ENCODE results near the gene BAHD1.

The BAHD1 gene

DNA sequence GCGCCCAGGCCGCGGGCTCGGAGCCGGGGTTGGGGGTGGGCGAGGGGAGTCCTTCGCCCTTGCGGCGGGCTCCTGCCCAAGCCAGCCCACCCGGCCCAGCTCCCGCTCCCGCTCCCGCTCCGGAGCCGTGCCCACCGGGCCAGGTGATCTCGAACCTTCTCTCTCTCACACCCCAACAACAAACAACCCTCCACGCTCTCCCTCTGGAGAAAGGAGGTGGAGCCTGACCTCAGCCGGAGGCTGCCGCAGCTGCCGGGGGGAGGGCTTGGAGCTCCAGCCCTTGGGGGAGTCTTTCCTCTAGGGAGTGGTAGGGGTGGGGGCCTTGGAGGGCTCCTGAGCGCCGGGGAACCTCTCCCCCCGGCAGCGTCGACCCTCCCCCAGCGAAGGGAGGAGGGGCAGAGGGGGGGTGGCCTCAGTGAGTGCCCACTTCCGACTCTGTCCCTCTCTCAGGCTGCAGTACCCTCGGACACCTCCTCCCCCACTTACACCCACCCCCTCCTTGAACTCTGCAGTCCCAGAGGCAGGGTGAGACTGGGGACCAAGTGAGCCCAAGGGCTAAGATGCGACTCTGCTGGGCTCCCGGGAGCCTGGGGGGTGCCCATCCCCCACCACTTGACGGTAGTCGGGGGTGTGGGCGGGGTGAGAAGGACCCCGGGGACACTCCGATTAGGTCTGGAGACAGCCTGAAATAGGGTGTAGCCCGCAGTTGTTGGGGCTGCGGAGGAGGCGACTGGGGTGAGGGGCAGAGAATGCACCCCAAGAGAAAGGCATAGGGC lies 4.4 kb upstream of the BAHD1 start:
- peak overlapping the region; percentile 23 for H3K4me3 ChIP-seq (ENCODE audit: low read depth, low read length)

DNA sequence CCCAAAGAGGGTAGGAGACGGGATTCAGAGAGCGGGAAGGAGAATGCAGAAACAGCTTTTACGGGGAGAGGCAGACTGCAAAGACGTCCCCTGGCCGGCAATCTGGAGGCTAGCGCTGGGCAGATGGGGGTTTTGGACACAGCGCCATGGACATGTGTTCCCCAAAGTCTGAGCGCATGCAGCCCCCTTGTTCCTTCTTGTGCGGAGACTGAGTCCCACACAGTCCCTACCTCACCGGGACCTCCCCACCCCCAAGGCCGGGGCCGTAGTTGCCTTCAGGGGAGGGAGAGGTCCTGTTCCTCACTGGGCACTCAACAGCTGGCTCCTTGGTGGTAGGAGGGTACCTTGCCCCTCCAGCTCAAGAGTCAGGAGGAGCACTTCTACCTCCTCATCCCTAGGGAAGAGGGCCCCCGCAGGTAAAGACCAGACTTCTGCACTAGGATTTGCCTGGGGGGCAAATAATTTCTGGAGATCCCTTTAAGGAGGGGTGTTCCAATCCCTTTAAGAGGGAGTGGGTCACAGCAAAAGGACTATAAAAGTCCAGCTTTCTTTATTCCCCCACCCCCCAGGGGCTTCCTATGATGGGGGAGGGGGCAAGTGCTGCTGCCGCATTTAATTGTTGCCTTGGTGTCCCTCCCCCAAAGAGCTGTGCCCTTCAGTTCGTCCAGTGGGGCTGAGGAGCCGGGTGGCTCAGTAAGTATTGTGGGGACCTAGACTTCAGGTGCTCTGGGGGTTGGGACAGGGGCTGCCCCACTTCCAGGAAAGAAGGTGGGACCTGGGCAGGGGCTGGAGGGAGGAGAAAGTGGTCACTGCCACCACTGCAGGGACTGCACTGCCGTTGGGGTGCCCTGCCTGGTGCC lies 3.6 kb upstream of the BAHD1 start:
- TF ChIP-seq, protein P1, sequence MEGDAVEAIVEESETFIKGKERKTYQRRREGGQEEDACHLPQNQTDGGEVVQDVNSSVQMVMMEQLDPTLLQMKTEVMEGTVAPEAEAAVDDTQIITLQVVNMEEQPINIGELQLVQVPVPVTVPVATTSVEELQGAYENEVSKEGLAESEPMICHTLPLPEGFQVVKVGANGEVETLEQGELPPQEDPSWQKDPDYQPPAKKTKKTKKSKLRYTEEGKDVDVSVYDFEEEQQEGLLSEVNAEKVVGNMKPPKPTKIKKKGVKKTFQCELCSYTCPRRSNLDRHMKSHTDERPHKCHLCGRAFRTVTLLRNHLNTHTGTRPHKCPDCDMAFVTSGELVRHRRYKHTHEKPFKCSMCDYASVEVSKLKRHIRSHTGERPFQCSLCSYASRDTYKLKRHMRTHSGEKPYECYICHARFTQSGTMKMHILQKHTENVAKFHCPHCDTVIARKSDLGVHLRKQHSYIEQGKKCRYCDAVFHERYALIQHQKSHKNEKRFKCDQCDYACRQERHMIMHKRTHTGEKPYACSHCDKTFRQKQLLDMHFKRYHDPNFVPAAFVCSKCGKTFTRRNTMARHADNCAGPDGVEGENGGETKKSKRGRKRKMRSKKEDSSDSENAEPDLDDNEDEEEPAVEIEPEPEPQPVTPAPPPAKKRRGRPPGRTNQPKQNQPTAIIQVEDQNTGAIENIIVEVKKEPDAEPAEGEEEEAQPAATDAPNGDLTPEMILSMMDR (IDR thresholded peaks at IDR 0.05; ENCODE audit: low read depth, low read length) = no peak
- no peak overlapping the region for H3K4me3 ChIP-seq (ENCODE audit: low read depth, low read length)

More for the DNA sequence above, 4.4 kb upstream of the BAHD1 start:
- TF ChIP-seq, protein P1 (IDR thresholded peaks at IDR 0.05; ENCODE audit: low read depth, low read length) = no peak

DNA sequence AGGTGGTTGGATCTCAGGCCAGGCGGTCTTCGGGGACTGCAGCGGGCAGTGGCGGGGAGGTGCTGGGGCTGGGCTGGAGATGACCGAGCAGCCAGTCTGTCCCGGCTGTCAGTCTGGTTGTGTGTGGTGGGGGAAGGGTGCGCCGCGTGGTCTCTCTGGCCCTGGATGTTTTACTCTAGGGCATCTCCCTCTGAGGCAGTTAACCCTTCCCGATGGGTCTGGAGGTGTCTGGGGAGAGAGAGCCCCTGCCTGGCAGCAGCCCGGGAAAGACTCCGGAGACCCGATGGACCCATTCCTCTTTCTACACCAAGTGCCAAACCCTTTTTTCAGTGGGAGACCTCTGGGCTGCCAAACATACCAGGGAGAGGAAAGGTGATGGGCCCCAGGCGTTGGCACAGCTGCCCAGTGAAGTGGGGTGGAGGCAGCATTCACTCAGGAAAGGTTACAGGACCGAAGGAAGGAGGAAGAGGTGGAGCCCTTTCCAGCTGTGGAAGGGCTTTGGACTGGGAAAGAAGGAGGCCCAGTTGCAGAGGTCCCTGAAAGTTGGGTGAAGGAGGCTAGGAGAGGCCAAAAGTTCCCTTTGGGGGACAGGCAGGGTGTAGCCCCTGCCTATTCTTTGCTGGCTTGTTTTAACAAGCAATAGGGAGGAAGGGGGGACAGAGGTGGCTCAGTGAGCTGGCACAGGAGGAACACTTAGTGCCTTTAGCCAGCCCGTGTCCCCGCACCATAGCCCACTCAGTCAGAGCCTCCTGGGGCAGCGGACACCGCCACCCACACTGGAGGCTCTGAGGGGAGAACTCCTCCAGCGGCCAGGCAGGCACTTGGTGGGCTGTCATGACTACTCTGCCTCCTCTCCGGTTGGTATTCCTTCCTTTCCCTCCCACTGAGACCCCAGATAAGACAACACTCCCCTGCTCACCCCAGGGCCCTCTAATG lies 2.7 kb upstream of the BAHD1 start:
- no peak overlapping the region for H3K4me3 ChIP-seq (ENCODE audit: low read depth, low read length)
- TF ChIP-seq, protein P1 (IDR thresholded peaks at IDR 0.05; ENCODE audit: low read depth, low read length) = no peak

DNA sequence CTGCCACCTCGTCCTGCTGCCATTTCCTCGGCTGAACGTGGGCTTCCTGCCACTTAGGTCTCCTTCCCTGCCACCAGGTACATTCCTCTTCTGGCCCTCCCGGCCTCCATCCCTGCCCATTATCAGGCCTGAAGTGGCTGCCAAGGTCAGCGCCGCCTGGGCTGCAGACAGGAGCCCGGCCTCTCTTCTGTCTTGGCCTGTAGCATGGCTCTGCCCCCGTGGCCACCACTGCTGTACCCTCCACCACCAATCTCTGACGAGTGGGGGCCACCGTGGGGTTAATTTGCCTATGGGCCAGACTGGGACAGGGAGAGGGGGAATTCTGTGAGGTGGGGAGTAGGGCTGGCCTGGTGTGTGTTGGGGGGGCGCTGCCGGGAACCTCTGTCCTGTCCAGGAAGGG lies 2.0 kb upstream of the BAHD1 start:
- TF ChIP-seq, protein P1 (IDR thresholded peaks at IDR 0.05; ENCODE audit: low read depth, low read length) = no peak
- H3K4me3 ChIP-seq (ENCODE audit: low read depth, low read length) = no peak overlapping the region

DNA sequence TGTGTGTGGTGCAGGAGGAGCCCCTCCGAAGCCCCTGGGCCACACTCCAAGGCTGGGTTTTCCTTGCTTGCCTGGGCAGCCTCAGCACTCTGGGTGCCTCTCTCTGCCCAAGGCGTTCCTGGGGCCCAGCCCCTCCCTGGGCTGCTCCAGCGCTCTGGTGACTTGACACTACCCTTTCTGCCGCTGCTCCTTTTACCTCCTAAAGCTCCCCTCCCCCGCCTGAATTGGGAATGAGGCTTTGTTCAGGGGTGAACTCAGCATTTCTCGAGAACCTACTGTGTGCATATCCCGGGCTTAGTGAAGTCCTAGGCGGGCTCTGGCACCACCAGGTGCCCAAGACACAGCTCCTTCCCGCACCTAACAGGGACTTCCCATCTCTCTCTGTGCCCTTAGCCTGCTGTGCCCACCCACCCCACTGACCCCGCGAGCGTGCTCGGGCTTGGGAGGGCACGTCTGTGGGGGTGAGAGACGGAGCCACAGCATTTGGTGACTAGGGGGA lies 1.2 kb upstream of the BAHD1 start:
- TF ChIP-seq, protein P1 (IDR thresholded peaks at IDR 0.05; ENCODE audit: low read depth, low read length) = no peak
- peak overlapping the region; percentile 50 for H3K4me3 ChIP-seq (ENCODE audit: low read depth, low read length)

DNA sequence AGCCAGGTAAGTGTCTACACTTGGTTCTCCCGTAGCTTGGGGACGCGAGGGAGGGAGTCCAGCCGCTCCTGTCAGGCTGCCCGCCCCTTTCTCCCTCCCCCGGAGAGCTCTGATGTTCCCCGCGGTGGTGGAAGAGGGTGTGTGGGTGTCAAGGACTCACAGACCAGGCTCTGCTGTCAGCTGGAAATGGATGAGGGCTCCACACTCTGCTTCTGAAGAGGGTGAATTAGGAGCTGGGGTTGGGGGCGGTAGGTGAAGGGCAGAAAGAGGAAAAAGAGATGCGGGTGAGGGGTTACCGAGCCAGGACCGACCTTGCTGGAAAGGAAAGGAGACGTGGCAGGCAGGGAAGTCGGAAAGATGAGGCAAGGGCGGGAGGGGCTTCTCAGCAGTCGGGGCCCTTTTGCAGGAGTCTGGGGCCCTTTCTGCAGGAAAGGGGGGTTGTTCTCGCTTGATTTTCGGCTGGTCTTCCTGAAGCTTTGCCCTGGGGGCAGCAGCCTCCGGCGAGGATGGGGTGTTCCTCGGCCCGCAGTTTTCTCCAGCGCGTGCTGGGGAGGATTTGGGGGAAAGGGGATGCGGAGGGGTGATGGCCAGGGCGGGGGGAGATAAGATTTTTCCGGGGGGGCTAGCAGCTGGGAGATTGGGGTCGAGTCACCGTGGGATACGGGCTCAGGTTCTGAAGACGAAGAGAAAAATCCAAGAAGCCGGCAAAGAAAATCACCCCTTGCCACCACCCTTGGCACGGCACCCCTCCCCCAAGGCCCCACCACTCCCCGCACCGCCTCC lies 602 bp upstream of the BAHD1 start:
- H3K4me3 ChIP-seq (ENCODE audit: low read depth, low read length) = peak overlapping the region; percentile 50
- TF ChIP-seq, protein P1 (IDR thresholded peaks at IDR 0.05; ENCODE audit: low read depth, low read length) = no peak

Data from WI38 (cell line).